Activated gamma-delta T cell treated with anti-CD3 and anti-CD28 coated beads, Interleukin-2, amount 50 U/mL, for 16 hours (primary cell): ENCODE results near the gene ABHD2.
"Not testable (repeated sequence)": the region's sequence is repeated elsewhere in the genome, so short reads cannot be mapped to it uniquely, and the experiment has no call there.

Experiments
- DNase-seq: peaks from one replicate; pipeline ENCODE4 v3.0.0-alpha.2; 2020; ENCODE audit warnings: low read depth

Gene ABHD2

DNA sequence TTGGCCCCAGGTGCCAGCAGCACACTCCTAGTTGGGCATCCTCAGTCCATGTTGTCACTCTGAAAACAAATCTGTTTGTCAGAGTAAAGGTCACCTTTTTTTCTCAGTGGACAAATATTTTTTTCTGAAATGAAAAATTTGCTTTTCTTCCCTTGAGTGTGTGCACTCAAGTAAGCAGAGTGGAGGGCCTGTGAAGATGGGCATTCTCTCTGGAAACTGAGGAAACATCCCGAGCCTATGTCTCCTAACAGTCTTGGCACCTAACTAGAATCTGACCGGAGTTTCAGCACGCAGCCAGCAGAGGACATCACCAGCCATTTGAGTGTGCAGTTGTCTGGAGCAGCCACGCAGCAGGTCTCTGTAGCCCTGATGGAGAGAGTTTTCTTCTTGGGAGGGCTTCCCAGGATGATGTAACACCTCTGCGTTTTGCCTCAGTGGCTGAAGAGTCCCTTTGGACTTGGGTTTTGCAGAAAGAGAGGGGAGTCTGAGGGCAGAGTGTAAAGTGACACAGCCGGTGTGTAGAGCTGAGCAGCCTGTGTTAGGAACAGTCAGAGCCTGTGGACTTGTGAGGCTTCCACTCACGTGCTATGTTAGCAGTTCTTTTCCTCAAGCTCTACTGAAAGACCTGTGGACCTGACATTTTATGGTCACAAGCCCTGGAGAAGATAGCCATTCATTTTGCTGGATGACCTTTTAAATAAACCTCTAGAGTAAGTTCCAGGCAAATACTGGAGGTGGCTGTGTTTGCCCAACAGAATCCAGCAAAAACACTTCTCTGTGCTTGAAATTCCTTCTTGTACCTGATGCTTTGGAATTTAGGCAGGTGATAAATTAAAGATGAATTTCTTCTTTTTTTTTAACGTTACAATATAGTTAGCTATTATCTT is 51.6 kb downstream of the ABHD2 start:
- DNase-seq: no peak

- DNase-seq: no peak
Observed at GRCh38 chr15:89140595-89140994, 52.3 kb downstream of the ABHD2 start.

GRCh38 chr15:89141159-89141558 is 52.9 kb downstream of the ABHD2 start:
- DNase-seq: not testable (repeated sequence)

GRCh38 chr15:89141885-89142284 is 53.6 kb downstream of the ABHD2 start:
- DNase-seq: no peak

DNA sequence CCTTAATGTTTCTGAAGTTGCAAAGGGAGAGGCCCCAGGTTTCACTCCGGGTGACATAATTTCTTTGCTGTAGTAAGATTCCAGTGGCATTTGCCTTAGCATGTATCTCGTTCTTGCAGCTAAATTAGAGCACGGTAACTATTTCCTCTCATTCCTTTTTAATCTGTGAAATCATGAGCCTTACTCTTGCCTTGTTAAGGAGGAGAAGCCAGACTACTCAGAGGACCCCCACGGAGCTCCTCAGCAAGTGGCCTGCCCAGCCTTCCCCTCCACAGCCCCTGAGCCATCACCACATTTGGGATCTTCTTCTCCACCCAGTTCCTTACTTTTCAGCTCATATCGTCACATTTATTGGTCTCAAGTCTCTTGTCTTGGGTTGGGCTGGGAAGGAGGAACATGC is 54.2 kb downstream of the ABHD2 start:
- no peak for DNase-seq

- DNase-seq: no peak
Observed at GRCh38 chr15:89143503-89144162, 55.4 kb downstream of the ABHD2 start.

DNA sequence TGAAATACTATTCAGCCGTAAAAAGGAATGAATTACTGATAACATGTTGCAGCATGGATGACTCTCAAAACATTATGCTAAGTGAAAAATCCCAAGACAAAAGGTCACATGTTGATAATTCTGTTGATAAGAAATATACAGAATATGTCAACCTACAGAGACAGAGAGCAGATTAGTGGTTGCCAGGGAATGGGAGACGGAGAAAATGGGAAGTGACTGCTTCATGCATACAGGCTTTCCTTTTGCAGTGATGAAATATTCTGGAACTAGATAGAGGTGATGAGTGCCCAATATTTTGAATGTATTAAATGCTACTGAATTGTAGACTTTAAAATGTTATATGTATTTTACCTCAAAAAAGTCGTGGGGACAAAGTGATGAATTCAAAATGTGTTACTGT is 56.2 kb downstream of the ABHD2 start:
- DNase-seq: no peak

- DNase-seq: no peak
Observed at GRCh38 chr15:89146366-89146765, 58.1 kb downstream of the ABHD2 start.

DNA sequence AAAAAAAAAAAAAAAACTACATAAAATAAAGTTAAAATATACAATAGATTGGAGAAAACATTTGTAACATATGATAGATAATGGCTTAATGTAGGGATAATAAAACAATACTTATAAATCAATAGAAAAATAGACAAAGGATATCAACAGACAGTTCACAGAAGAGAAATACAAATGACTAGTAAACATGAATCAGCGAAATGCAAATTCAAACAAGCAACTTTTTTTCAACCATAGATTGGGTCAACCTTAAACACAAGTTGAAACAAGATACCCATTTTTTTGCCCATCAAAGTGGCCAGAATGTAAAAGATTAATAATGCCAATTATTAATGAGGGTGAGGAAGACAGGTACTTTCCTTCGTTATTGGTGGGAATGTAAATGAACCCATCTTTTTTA is 59.9 kb downstream of the ABHD2 start:
- DNase-seq: no peak

GRCh38 chr15:89149501-89150101 is 61.3 kb downstream of the ABHD2 start:
- no peak for DNase-seq

GRCh38 chr15:89150287-89150686 is 62.0 kb downstream of the ABHD2 start:
- no peak for DNase-seq

- no peak for DNase-seq
Observed at GRCh38 chr15:89150762-89151664, 62.8 kb downstream of the ABHD2 start.

- DNase-seq: no peak
Observed at GRCh38 chr15:89155122-89155521, 66.9 kb downstream of the ABHD2 start.

- no peak for DNase-seq
Observed at GRCh38 chr15:89155656-89156055, 67.4 kb downstream of the ABHD2 start.

DNA sequence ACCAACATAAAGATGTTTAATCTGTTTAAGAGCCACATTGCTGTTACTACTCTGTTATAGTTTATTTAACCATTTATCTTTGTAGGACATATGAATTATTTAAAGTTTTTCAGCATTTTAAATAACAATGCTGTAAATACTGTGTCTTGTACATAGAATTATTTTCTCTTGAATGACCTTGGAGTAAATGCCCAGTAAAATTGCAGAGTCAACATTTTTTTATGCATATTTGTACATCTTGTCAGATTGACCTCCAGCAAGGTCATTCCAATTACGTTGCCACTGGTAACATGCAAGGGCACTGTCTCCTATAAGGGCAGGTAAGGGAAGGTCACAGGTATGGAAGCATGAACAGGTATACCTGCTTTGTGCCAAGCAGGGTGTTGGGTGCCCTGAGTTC is 68.8 kb downstream of the ABHD2 start:
- no peak for DNase-seq

GRCh38 chr15:89157918-89158564 is 69.8 kb downstream of the ABHD2 start:
- DNase-seq: no peak

DNA sequence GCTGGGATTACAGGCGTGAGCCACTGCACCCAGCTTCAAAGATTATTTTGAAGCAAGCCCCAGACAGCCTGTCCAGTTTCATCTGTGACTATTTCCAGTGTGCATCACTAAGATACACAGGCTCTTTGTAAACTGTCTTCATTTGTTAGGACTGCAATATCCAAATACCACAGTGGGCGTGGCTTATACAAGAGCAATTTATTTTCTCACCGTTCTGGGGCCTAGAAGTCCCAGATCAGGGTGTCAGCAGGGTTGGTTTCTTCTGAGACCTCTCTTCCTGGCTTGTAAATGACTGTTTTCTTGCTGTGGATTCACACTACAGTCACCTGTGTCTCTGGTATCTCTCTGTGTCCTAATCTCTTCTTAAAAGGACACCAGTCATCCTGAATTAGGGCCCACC is 73.4 kb downstream of the ABHD2 start:
- no peak for DNase-seq

DNA sequence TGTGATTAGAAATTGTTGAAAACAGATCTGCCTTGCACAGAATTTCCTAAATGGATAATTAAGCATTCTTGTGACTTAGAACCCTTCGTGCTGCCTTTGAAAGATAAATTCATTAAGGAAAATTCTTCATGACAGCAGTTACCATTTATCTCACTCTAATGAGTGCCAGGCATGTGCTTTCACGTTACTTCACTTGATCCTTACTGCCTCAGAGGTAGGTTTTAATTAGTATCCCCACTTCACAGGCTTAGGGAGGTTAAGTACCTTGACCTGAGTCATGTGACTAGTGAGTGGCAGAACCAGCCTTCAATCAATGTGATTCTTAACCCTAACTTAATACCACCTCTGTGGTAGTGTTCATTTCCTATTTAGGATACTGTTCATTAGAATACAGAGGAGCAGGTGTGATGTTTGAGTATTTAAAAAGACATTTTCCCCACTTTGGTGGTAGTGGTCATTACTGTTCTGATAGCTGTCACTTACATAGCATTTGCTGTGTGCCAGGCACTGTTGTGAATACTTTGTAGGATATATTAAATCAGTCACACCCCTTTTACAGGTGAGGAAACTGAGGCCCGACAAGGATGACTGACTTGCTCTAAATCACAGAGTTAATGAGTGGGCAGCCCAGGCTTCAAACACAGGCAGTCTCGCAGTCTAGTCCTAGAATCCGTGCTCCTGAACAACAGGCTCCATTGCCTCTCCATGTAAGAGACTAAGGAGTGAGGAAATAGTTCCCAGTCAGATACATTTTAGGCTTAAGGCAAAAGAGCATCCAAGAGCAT is 75.2 kb downstream of the ABHD2 start:
- DNase-seq: no peak

DNA sequence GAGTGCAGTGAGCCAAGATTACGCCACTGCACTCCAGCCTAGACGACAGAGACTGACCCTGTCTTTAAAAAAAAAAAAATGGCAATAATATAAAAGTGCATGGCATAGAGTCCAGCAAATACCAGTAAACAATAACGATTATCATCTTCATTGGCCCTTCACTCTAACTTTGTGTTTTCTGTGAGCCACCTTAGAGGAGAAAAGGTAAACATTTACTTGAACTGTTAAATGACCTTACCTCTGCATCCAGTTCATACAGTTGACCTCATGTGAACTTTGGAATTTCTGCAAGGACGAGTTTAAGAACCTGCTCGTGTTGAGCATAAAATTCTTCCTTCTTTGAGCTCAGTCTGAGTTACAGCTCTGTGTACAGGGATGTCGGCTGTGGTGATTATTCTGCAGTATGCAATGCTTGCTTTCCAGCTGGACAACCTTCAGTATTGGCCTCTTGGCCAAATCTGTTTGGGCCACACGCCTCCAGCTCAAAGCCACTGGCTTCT is 76.5 kb downstream of the ABHD2 start:
- no peak for DNase-seq

DNA sequence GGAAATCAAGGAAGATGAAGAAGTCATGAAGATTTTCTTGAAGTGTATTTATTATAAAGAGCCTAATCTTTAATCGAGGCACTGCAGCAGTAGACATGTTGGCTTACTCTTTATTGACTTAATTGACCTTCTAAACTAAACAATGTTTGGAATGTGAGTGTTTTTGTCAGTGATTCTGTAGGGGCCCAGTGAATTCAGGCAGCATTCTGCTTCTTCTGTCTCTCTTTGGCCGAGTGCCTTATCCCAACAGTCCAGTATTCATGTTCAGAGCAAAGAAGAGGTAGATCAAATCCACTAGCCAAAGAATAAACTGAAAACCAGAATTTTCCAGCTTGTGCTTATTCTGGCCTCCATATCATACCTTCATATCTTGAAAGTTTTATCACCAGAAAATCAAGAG is 77.4 kb downstream of the ABHD2 start:
- no peak for DNase-seq
